Measurements from ENCODE around the gene C16orf92.
"Not testable (repeated sequence)": the region's sequence is repeated elsewhere in the genome, so short reads cannot be mapped to it uniquely, and the experiment has no call there.

The C16orf92 gene

GRCh38 chr16:30025574-30025973 lies 2.6 kb downstream of the C16orf92 start:
- DNase-seq (ENCODE audit: low spot score) = no peak

- no peak for DNase-seq (ENCODE audit: low spot score)
Observed at GRCh38 chr16:30026449-30026848, 3.5 kb downstream of the C16orf92 start.

DNA sequence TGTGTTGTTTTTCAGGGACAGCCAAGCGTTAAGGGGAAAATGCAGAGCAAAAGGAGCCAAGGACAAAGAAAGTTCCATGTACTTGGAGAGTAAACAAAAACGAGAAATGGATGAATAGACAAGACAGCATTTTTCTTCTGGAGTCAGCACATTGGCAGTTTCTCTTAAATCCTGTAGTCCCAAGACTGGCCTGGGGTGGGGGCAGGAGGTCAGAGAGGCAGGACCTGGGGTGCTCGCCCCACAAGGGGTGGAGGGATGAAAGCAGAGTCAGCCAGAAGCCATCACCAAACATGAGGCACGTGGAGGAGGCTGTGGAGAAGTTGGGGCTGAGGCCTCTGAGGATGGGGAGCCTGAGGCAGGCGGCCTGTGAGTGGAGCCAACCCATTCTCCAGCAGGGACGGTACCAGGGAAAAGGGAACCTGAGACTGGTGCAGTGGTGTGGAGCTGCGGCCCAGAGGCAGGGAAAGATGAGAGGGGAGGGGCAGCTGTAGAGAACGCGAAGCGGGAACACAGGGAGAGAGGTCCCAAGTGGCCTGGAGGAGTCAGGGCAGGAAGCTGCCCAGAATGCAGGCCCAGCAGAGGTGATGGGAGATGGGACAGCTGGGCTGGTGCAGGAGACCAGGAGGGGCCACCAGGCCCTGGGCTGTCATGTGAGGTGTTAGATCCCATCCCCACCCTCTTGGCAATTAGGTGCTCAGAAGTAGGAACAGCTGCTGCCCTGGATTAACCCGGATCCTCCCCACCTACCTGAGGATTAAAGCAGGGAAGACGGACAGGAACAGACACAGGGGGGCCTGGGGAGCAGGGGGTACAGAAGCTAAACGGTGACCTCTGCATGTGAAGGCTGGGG lies 4.8 kb downstream of the C16orf92 start:
- DNase-seq (ENCODE audit: low spot score) = peak; percentile 64

GRCh38 chr16:30028438-30029076 lies 5.6 kb downstream of the C16orf92 start:
- DNase-seq (ENCODE audit: low spot score) = peak; percentile 52

- DNase-seq (ENCODE audit: low spot score) = no peak
Observed at GRCh38 chr16:30030011-30030685, 7.2 kb downstream of the C16orf92 start.

GRCh38 chr16:30030841-30031413 lies 7.9 kb downstream of the C16orf92 start, which contains the start of gene TLCD3B:
Gene TLCD3B, minus strand, starts transcription at chr16:30031271. Its CDS starts 744 bp downstream, at chr16:30030527.
- peak; percentile 62 for DNase-seq (ENCODE audit: low spot score)

- DNase-seq (ENCODE audit: low spot score) = no peak
Observed at GRCh38 chr16:30031477-30031918, 8.5 kb downstream of the C16orf92 start.

DNA sequence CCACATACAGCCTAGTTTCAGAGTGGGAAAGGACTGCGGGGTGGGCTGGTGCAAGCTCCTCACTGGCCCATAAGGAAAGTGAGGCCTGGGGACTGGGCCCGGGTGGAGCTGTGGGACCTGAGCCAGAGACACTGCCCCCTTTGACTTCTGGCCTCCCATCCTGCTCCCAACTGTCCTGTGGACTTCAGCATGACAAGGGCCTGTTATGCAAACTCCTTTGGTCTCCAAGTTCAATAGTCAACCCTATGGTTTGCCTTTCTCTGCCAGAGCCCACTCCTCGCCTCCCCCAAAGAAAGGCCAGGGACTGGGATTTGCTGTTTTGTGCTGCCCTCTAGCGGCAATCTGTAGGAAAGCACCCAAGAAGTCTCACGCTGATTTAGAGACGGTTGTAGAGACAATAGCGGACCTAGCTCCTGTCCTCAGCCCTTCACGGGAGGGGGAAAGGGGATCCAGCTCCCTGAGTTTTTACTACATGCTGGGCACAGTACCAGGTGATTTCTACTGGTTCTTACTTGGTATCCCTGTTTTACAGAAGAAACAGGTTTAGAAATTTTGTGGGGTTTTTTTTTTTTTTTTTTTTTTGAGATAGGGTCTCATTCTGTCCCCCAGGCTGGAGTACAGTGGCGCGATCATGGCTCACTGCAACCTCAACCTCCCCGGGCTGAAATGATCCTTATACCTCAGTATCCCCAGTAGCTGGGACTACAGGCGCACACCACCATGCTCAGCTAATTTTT lies 9.3 kb downstream of the C16orf92 start:
- DNase-seq (ENCODE audit: low spot score) = peak; percentile 90

- DNase-seq (ENCODE audit: low spot score) = no peak
Observed at GRCh38 chr16:30033270-30033669, 10.3 kb downstream of the C16orf92 start.

DNA sequence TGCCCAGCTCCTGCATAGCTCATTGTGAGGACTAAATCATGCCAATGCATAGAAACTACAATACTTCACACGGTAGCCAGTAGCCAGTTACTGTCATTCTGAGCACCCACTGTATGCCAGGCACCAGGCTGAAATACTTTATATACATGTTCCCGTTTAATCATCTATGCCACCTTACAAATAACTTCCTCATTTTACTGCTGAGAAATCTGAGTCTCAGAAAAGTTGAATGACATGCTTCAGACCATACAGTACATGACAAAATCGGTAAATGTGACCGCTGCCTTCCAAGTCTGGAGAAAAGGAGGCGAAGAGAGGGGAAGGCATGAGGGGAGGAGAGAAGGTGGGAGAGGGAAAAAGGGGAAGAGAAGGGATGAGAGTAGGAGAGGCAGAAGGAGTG lies 17.2 kb downstream of the C16orf92 start:
- DNase-seq (ENCODE audit: low spot score) = no peak

GRCh38 chr16:30040690-30041089 lies 17.7 kb downstream of the C16orf92 start:
- not testable (repeated sequence) for DNase-seq (ENCODE audit: low spot score)

DNA sequence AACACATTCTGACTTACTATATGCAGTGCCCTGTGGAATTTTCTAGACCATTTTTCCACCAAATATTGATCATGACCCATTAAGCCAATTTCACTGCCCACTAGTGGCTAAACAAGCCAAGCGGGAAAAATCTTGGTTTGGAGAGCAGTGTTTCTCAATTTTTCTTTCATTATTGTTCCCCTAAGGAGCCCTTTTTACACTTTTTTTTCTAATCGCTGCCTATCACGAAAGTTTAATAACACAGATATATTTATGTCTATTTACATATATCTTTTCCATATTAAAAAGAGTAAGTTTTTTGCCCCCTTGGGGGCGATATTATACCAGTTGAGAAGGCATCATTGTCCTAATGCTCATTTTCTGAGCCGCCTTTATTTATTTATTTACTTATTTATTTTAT lies 18.8 kb downstream of the C16orf92 start:
- no peak for DNase-seq (ENCODE audit: low spot score)

DNA sequence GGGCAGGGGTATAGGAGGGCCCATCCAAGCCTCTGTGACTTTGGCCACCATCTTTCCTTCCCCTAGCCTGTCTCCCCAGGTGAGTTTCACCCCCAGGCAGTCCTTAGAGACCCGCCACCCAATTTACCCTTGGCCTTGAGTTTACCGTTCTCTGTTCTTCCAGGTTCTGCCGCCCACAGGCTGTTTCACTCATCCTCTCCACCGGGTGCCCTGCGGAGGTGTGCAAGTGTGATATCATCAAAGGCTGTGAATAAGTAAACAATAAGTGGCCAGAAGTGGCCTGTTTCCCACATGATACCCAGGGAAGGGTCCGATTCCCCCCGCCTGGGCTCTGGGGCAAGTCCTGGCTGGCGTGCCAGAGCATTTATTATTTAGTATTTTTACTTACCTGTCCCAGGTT lies 23.2 kb downstream of the C16orf92 start:
- DNase-seq (ENCODE audit: low spot score) = no peak

- DNase-seq (ENCODE audit: low spot score) = no peak
Observed at GRCh38 chr16:30046588-30046987, 23.6 kb downstream of the C16orf92 start.

GRCh38 chr16:30049871-30050270 lies 26.9 kb downstream of the C16orf92 start:
- DNase-seq (ENCODE audit: low spot score) = no peak

GRCh38 chr16:30051518-30051917 lies 28.5 kb downstream of the C16orf92 start:
- no peak for DNase-seq (ENCODE audit: low spot score)

DNA sequence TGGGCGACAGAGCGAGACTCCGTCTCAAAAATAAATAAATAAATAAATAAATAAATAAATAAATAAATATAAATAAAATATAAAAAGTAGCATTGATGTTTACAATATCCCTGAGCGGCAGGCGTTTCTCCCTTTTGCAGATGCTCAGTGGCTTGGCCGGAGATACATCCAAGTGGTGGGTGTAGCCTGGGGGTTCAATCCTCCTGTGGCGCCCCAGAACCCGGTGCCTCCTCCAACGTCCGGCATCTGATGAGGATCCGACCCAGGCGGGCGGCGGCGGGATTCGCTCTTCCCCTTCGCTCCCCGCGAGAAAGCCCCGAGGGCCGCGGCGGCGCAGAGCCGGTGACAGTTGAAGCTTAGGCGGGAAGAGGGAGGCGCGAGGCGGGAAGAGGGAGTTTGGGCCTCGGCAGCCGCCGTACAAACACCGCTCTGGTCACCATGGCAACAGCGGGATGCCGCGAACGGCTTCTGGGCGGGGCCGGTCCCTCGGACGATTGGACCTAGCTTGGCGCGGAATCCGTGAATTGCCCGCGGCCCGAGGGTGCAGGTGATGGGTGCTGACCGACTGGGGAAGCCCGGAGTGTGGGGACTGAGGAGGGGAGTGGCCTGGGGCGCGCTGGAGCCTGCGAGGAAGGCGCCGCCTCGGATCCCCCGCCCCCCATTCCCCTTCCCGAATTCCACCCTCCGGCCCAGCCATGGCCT lies 29.8 kb downstream of the C16orf92 start:
- DNase-seq (ENCODE audit: low spot score) = peak; percentile 90

- DNase-seq (ENCODE audit: low spot score) = no peak
Observed at GRCh38 chr16:30053376-30054015, 30.5 kb downstream of the C16orf92 start.

- no peak for DNase-seq (ENCODE audit: low spot score)
Observed at GRCh38 chr16:30054451-30054850, 31.5 kb downstream of the C16orf92 start.

GRCh38 chr16:30054959-30055553 lies 32.1 kb downstream of the C16orf92 start:
- peak; percentile 52 for DNase-seq (ENCODE audit: low spot score)
